B cell (primary cell): ENCODE data around the gene SATB2. TPM values are rescaled to one million over a fixed set of nuclear protein-coding genes. Genes with fewer than 3 reads are reported as not detected.

Experiments
- ATAC-seq: fragments of 200-7000 bp; cut with Tn5 transposase; one replicate; pipeline ENCODE4 v1.10.0; 2021; ENCODE audit warnings: low read depth, mild to moderate bottlenecking, moderate number of reproducible peaks, moderate library complexity
- CTCF ChIA-PET: fragments of 350-600 bp; sonication (Branson Sonifier 250); formaldehyde crosslinking; loops from one replicate; lab custom pipeline; 2021; ENCODE audit warnings: antibody characterized with exemption, inconsistent platforms; lab: Charles Lee
- POLR2A ChIA-PET: fragments of 350-600 bp; sonication (Branson Sonifier 250); formaldehyde crosslinking; loops from one replicate; lab custom pipeline; 2021; ENCODE audit warnings: antibody characterized with exemption; lab: Charles Lee
- DNase-seq: peaks from one replicate; pipeline ENCODE4 v3.0.0; 2013
- H2AFZ ChIP-seq: 2 replicates; pipeline ENCODE4 v1.6.1; 2012; ENCODE audit warnings: mild to moderate bottlenecking, low read depth, low read length; ENCODE audit not compliant: insufficient read depth, poor library complexity, severe bottlenecking
- H3K27ac ChIP-seq, 2 donors: 1 replicate in 1 of 2; 2 replicates in 1 of 2; pipeline ENCODE4 v1.5.1; 2012 to 2013; ENCODE audit warnings: low read length in 2 of 2, mild to moderate bottlenecking in 2 of 2, moderate library complexity in 1 of 2
- H3K27me3 ChIP-seq, 4 experiments: fragments of 200-600 bp in 1 of 4; sonication (generic) in 1 of 4; replicated peaks in 1 of 4; 1 replicate in 2 of 4; 2 replicates in 2 of 4; pipeline versions ENCODE4 v1.6.1 to v1.7.0; 2013 to 2016; ENCODE audit warnings: low read length in 3 of 4, mild to moderate bottlenecking in 2 of 4, mixed read lengths in 1 of 4, moderate library complexity in 1 of 4; ENCODE audit not compliant: insufficient read depth in 4 of 4, control insufficient read depth in 3 of 4; ENCODE audit errors: control extremely low read depth in 1 of 4
- H3K36me3 ChIP-seq, 2 experiments: replicated peaks in 1 of 2; 1 replicate in 1 of 2; 2 replicates in 1 of 2; pipeline versions ENCODE4 v1.6.1 to v1.7.1; 2013; ENCODE audit warnings: low read length in 1 of 2; ENCODE audit not compliant: insufficient read depth in 2 of 2, control insufficient read depth in 1 of 2; ENCODE audit errors: control extremely low read depth in 1 of 2, extremely low read depth in 1 of 2
- H3K4me1 ChIP-seq, 2 donors: fragments of 200-600 bp in 1 of 2; sonication (generic) in 1 of 2; 1 replicate in 1 of 2; 2 replicates in 1 of 2; pipeline versions ENCODE4 v1.5.1 to v1.6.1; 2013 to 2017; ENCODE audit warnings: low read length in 2 of 2; ENCODE audit not compliant: control insufficient read depth in 2 of 2, insufficient read depth in 2 of 2
- H3K4me2 ChIP-seq: replicated peaks from 2 replicates; pipeline ENCODE3; 2012; ENCODE audit warnings: mild to moderate bottlenecking, low read depth, low read length; ENCODE audit not compliant: poor library complexity, severe bottlenecking
- H3K4me3 ChIP-seq, 5 experiments: fragments of 200-600 bp in 1 of 5; sonication (generic) in 1 of 5; 1 replicate in 3 of 5; 2 replicates in 2 of 5; pipeline versions ENCODE4 v1.5.1 to v1.7.0; 2011 to 2016; ENCODE audit warnings: low read length in 4 of 5, mild to moderate bottlenecking in 4 of 5, low read depth in 2 of 5, control low read depth in 1 of 5, moderate library complexity in 1 of 5; ENCODE audit not compliant: insufficient read depth in 1 of 5; ENCODE audit errors: control extremely low read depth in 1 of 5, extremely low read depth in 1 of 5
- H3K79me2 ChIP-seq: fragments of 200-600 bp; sonication (generic); one replicate; pipeline ENCODE4 v1.6.0; 2016; ENCODE audit warnings: low read length; ENCODE audit not compliant: control insufficient read depth, insufficient read depth
- H3K9ac ChIP-seq: fragments of 200-600 bp; sonication (generic); 2 replicates; pipeline ENCODE4 v1.6.1; 2017; ENCODE audit warnings: mild to moderate bottlenecking, low read length, moderate library complexity
- H3K9me3 ChIP-seq, 3 donors: one replicate each; pipeline versions ENCODE4 v1.6.1 to v1.7.1; 2013; ENCODE audit warnings: low read length in 2 of 3; ENCODE audit not compliant: control insufficient read depth in 2 of 3, insufficient read depth in 1 of 3; ENCODE audit errors: control extremely low read depth in 1 of 3
- H4K20me1 ChIP-seq: 2 replicates; pipeline ENCODE4 v1.6.0; 2012; ENCODE audit warnings: mild to moderate bottlenecking, low read length; ENCODE audit not compliant: insufficient read depth, control insufficient read depth, poor library complexity, severe bottlenecking
- H3K27ac Mint-ChIP-seq: one replicate; pipeline ENCODE4 v1.8.0; 2021; ENCODE audit warnings: mixed read lengths
- H3K27me3 Mint-ChIP-seq: one replicate; pipeline ENCODE4 v1.8.0; 2021; ENCODE audit warnings: mixed read lengths
- H3K4me1 Mint-ChIP-seq: one replicate; pipeline ENCODE4 v1.8.0; 2021; ENCODE audit warnings: mixed read lengths
- H3K4me3 Mint-ChIP-seq: one replicate; pipeline ENCODE4 v1.8.0; 2021; ENCODE audit warnings: mixed read lengths
- H3K9me3 Mint-ChIP-seq: one replicate; pipeline ENCODE4 v1.8.0; 2022; ENCODE audit warnings: mixed read lengths; ENCODE audit not compliant: insufficient read depth
- EZH2 ChIP-seq: IDR thresholded peaks from 2 replicates; pipeline ENCODE4 v1.6.1; 2012; ENCODE audit warnings: borderline replicate concordance, low read depth, mild to moderate bottlenecking, moderate library complexity, low read length; ENCODE audit not compliant: insufficient read depth, poor library complexity, severe bottlenecking
- WGBS: methylation state at CpG from one replicate; pipeline ENCODE4 v1.1.5; 2013; ENCODE audit warnings: missing lambda C conversion rate; ENCODE audit not compliant: insufficient coverage; 5-methylcytosine and 5-hydroxymethylcytosine counted together
- intact Hi-C: fragments of 100-400 bp; cut with micrococcal nuclease; formaldehyde crosslinking; loops from one replicate; pipeline ENCODE4 v1.10.0; 2022
- polyA plus RNA-seq: library from polyadenylated mRNA; depleted of rRNA; stranded (reverse); fragments of >200 nt; gene quantifications from 2 replicates; pipeline ENCODE4 v1.2.3, GENCODE V29; 2012
- total RNA-seq, 2 donors: library from RNA; stranded (reverse); fragments of 120-200 nt in 1 of 2; gene quantifications; 1 replicate in 1 of 2; 2 replicates in 1 of 2; pipeline versions ENCODE4 v1.2.3 to v1.2.4, GENCODE V29; 2013 to 2022
- TF ChIP-seq, protein P1 (sequence below): fragments of 200-600 bp; IDR thresholded peaks from one replicate; pipeline ENCODE4 v1.8.0; 2022; ENCODE audit warnings: antibody characterized with exemption, mild to moderate bottlenecking

SATB2 gene
- total and polyA plus RNA-seq, 2 donors (not counting 1 experiment from before 2014, with no cell fraction given): 0.13 to 0.49 TPM

DNA sequence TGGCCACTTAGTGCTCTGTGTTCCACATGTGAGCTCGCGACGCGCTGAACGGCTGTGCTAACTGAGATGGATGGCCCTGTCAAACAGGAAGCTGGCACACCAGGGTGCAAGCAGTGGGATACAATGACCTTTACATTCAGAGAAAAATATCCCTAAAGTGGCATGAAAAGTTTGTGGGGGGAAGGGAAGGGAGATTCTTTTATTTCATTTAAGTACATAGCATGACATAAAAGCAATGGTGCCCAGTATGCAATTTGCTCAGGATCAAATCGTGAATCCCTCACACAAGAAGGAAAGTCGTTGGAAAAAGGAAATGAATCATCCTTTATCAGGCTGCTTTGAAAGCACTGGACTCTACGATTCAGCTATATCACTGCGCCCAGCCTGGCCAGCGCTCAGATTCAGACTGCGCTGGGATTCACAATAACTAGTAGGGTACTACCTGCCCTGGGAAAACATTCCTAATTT is 26.0 kb downstream of the SATB2 start:
- H3K27ac ChIP-seq: no peak overlapping the region
- no peak overlapping the region for H3K4me2 ChIP-seq
- H3K4me3 ChIP-seq: no peak overlapping the region
- no peaks in the 10 kb centered on the region for H3K9me3 ChIP-seq
- no peak for TF ChIP-seq EZH2
- TF ChIP-seq, protein P1, sequence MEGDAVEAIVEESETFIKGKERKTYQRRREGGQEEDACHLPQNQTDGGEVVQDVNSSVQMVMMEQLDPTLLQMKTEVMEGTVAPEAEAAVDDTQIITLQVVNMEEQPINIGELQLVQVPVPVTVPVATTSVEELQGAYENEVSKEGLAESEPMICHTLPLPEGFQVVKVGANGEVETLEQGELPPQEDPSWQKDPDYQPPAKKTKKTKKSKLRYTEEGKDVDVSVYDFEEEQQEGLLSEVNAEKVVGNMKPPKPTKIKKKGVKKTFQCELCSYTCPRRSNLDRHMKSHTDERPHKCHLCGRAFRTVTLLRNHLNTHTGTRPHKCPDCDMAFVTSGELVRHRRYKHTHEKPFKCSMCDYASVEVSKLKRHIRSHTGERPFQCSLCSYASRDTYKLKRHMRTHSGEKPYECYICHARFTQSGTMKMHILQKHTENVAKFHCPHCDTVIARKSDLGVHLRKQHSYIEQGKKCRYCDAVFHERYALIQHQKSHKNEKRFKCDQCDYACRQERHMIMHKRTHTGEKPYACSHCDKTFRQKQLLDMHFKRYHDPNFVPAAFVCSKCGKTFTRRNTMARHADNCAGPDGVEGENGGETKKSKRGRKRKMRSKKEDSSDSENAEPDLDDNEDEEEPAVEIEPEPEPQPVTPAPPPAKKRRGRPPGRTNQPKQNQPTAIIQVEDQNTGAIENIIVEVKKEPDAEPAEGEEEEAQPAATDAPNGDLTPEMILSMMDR: no peak
- Mint-ChIP-seq H3K4me3 (no peak overlapping the region), H3K27me3 (peaks cover 23% of the 10 kb centered on the region), H3K4me1 (no peaks in the 10 kb centered on the region), H3K27ac (no peak overlapping the region), H3K9me3 (no peaks in the 10 kb centered on the region)
- ChIA-PET POLR2A (no interaction called here), CTCF (no interaction called here)
- intact Hi-C loops: no loop called here
- no peak overlapping the region for H3K9ac ChIP-seq
- WGBS: 60% methylated on average over 9 of the region's 11 CpGs
- H3K4me1 ChIP-seq: no peaks in the 10 kb centered on the region
- H3K79me2 ChIP-seq: no peaks in the 10 kb centered on the region
- ATAC-seq (no peak), DNase-seq (no peak)
- H3K36me3 ChIP-seq: no peaks in the 10 kb centered on the region
- H4K20me1 ChIP-seq: no peaks in the 10 kb centered on the region
- H2AFZ ChIP-seq: no peak overlapping the region
- peaks cover 0 to 3% (median 0%) of the 10 kb centered on the region in 4 experiments for H3K27me3 ChIP-seq

DNA sequence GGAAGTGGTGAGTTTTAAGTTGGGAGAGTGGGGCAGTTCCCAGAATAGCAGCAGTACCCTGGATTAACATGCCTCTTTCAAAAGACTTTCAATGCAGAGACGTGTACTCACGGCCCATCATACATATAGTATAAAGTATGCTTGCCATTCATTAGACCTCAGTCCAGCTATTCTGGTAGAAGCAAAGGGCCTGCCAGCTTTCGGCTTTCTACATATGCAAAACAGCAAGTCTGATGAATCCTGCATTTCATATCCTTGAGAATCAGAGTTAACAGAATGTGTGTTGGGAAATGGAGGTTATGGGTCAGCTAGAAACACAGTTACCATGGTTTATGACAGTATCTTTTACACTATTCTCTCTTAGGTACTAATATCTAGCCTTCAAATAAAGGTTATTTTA is 27.5 kb downstream of the SATB2 start:
- Histone ChIP-seq H3K79me2 (no peaks in the 10 kb centered on the region), H3K4me2 (no peak overlapping the region), H2AFZ (no peak overlapping the region), H3K36me3 (no peaks in the 10 kb centered on the region), H3K27ac (no peak overlapping the region), H3K4me1 (no peaks in the 10 kb centered on the region), H3K27me3 (peaks cover 0 to 3% (median 0%) of the 10 kb centered on the region in 4 experiments), H4K20me1 (no peaks in the 10 kb centered on the region), H3K4me3 (no peak overlapping the region), H3K9ac (no peak overlapping the region), H3K9me3 (no peaks in the 10 kb centered on the region)
- Mint-ChIP-seq H3K27ac (no peak overlapping the region), H3K4me3 (no peak overlapping the region), H3K27me3 (peaks cover 20% of the 10 kb centered on the region), H3K9me3 (no peaks in the 10 kb centered on the region), H3K4me1 (no peaks in the 10 kb centered on the region)
- ChIA-PET CTCF (no interaction called here), POLR2A (no interaction called here)
- no CpG with 5 or more reads among the region's 3 CpGs for WGBS
- intact Hi-C loops: no loop called here
- DNase-seq (no peak), ATAC-seq (no peak)
- TF ChIP-seq, protein P1: no peak
- no peak for TF ChIP-seq EZH2
